H1 (cell line): ENCODE data around the gene MPST. TPM values are rescaled to one million over a fixed set of nuclear protein-coding genes. Genes with fewer than 3 reads are reported as not detected.

Source experiments
- CTCF ChIA-PET: fragments of 300-600 bp; sonication (Branson Sonifier 250); formaldehyde crosslinking; loops from one replicate; lab custom pipeline; 2021; ENCODE audit not compliant: partially characterized antibody; lab: Charles Lee
- POLR2A ChIA-PET: fragments of 300-600 bp; sonication (Branson Sonifier 250); formaldehyde crosslinking; loops from one replicate; lab custom pipeline; 2021; ENCODE audit warnings: inconsistent platforms; ENCODE audit not compliant: partially characterized antibody; lab: Charles Lee
- DNase-seq, 2 experiments: peaks; one replicate each; pipeline versions ENCODE4 v3.0.0 to v3.0.0-alpha.2; 2010 to 2022; ENCODE audit warnings: low spot score in 2 of 2, low read depth in 1 of 2, mixed read lengths in 1 of 2
- FAIRE-seq: peaks from 2 replicates; lab custom pipeline; 2011; peaks lifted over from hg19 to GRCh38; lab: Jason Lieb, UNC
- H2AFZ ChIP-seq: 2 replicates; pipeline ENCODE4 v1.8.1; 2012; ENCODE audit warnings: low read length, inconsistent platforms
- H2AK5ac ChIP-seq: 2 replicates; pipeline ENCODE4 v1.6.1; 2013; ENCODE audit warnings: low read depth, low read length
- H2BK120ac ChIP-seq: replicated peaks from 2 replicates; pipeline ENCODE3; 2013; ENCODE audit warnings: low read depth, low read length, inconsistent platforms
- H2BK12ac ChIP-seq: 2 replicates; pipeline ENCODE4 v1.6.1; 2013; ENCODE audit warnings: low read depth, low read length
- H2BK15ac ChIP-seq: 2 replicates; pipeline ENCODE4 v1.6.1; 2013; ENCODE audit warnings: low read length
- H2BK20ac ChIP-seq: 2 replicates; pipeline ENCODE4 v1.6.1; 2013; ENCODE audit warnings: low read length
- H2BK5ac ChIP-seq: 2 replicates; pipeline ENCODE4 v1.6.1; 2013; ENCODE audit warnings: low read depth, low read length
- H3K14ac ChIP-seq: 2 replicates; pipeline ENCODE4 v1.6.1; 2013; ENCODE audit warnings: inconsistent platforms; ENCODE audit not compliant: insufficient read length
- H3K18ac ChIP-seq: 2 replicates; pipeline ENCODE4 v1.6.1; 2013; ENCODE audit warnings: low read length; ENCODE audit errors: extremely low read depth
- H3K23ac ChIP-seq: 2 replicates; pipeline ENCODE4 v1.6.1; 2013; ENCODE audit warnings: inconsistent platforms; ENCODE audit not compliant: insufficient read length
- H3K23me2 ChIP-seq: 2 replicates; pipeline ENCODE4 v1.6.1; 2013; ENCODE audit warnings: low read depth, low read length
- H3K27ac ChIP-seq: 2 replicates; pipeline ENCODE4 v1.6.1; 2011; ENCODE audit warnings: low read depth, low read length, inconsistent platforms
- H3K27me3 ChIP-seq, 4 experiments: replicated peaks in 1 of 4; 1 replicate in 1 of 4; 2 replicates in 3 of 4; pipeline versions ENCODE4 v1.6.1 to v1.8.1; 2011 to 2013; ENCODE audit warnings: low read length in 3 of 4, mild to moderate bottlenecking in 3 of 4, inconsistent platforms in 2 of 4, mixed read lengths in 2 of 4, moderate library complexity in 1 of 4; ENCODE audit not compliant: control insufficient read depth in 3 of 4, insufficient read depth in 3 of 4; ENCODE audit errors: extremely low read depth in 1 of 4
- H3K36me3 ChIP-seq, 4 experiments: 2 replicates each; pipeline versions ENCODE4 v1.6.1 to v1.8.1; 2011 to 2013; ENCODE audit warnings: mild to moderate bottlenecking in 4 of 4, low read length in 3 of 4, moderate library complexity in 2 of 4, control low read depth in 1 of 4, inconsistent platforms in 1 of 4; ENCODE audit not compliant: insufficient read depth in 4 of 4, control insufficient read depth in 2 of 4
- H3K4ac ChIP-seq: replicated peaks from 2 replicates; pipeline ENCODE3; 2013; ENCODE audit warnings: low read length, low read depth, mixed read lengths, inconsistent platforms; ENCODE audit not compliant: insufficient read length
- H3K4me1 ChIP-seq, 4 experiments: replicated peaks in 1 of 4; 1 replicate in 1 of 4; 2 replicates in 3 of 4; pipeline versions ENCODE4 v1.6.1 to v1.8.1; 2011 to 2013; ENCODE audit warnings: low read length in 3 of 4, inconsistent platforms in 2 of 4, mixed read lengths in 1 of 4; ENCODE audit not compliant: insufficient read depth in 4 of 4, control insufficient read depth in 3 of 4
- H3K4me2 ChIP-seq, 2 experiments: 2 replicates each; pipeline versions ENCODE4 v1.6.1 to v1.8.1; 2011 to 2013; ENCODE audit warnings: low read depth in 2 of 2, low read length in 2 of 2, control low read depth in 1 of 2, inconsistent platforms in 1 of 2, mild to moderate bottlenecking in 1 of 2; ENCODE audit not compliant: insufficient read depth in 1 of 2
- H3K4me3 ChIP-seq, 4 experiments: fragments of 200-600, 300-600 bp in 1 of 4; sonication (generic), shearing (Covaris generic), sonication (Bioruptor Twin) in 1 of 4; 2 replicates each; pipeline versions ENCODE4 v1.5.1 to v1.8.1; 2011 to 2016; ENCODE audit warnings: low read length in 4 of 4, low read depth in 3 of 4, control low read depth in 2 of 4, inconsistent platforms in 2 of 4, mild to moderate bottlenecking in 2 of 4, mixed read lengths in 1 of 4, moderate library complexity in 1 of 4; ENCODE audit not compliant: insufficient read depth in 2 of 4; ENCODE audit errors: extremely low read depth in 1 of 4
- H3K56ac ChIP-seq: replicated peaks from 2 replicates; pipeline ENCODE3; 2013; ENCODE audit warnings: low read depth, mild to moderate bottlenecking, mixed read lengths, low read length, inconsistent platforms; ENCODE audit not compliant: insufficient read length
- H3K79me1 ChIP-seq: 2 replicates; pipeline ENCODE4 v1.6.1; 2013; ENCODE audit warnings: low read depth, low read length, control low read depth
- H3K79me2 ChIP-seq, 2 experiments: 2 replicates each; pipeline versions ENCODE4 v1.6.1 to v1.8.1; 2012 to 2013; ENCODE audit warnings: low read length in 2 of 2, mild to moderate bottlenecking in 2 of 2, inconsistent platforms in 1 of 2; ENCODE audit not compliant: insufficient read depth in 2 of 2, control insufficient read depth in 1 of 2
- H3K9ac ChIP-seq, 4 experiments: replicated peaks in 1 of 4; 1 replicate in 1 of 4; 2 replicates in 3 of 4; pipeline versions ENCODE4 v1.6.1 to v1.8.1; 2011 to 2013; ENCODE audit warnings: low read depth in 3 of 4, low read length in 3 of 4, control low read depth in 2 of 4, mild to moderate bottlenecking in 2 of 4, moderate library complexity in 2 of 4, inconsistent platforms in 1 of 4; ENCODE audit errors: extremely low read depth in 1 of 4
- H3K9me3 ChIP-seq, 2 experiments: 2 replicates each; pipeline versions ENCODE4 v1.6.1 to v1.8.1; 2012 to 2013; ENCODE audit warnings: mild to moderate bottlenecking in 2 of 2, moderate library complexity in 2 of 2, control low read depth in 1 of 2, inconsistent platforms in 1 of 2, low read depth in 1 of 2, low read length in 1 of 2, mixed read lengths in 1 of 2; ENCODE audit not compliant: insufficient read depth in 2 of 2
- H4K20me1 ChIP-seq, 2 experiments: replicated peaks in 1 of 2; 2 replicates each; pipeline versions ENCODE3 to v1.8.1; 2011 to 2013; ENCODE audit warnings: inconsistent platforms in 2 of 2, low read length in 2 of 2, mild to moderate bottlenecking in 1 of 2; ENCODE audit not compliant: insufficient read depth in 2 of 2, control insufficient read depth in 1 of 2
- H4K5ac ChIP-seq: 2 replicates; pipeline ENCODE4 v1.6.1; 2013; ENCODE audit warnings: low read length, low read depth, mixed read lengths, inconsistent platforms; ENCODE audit not compliant: insufficient read length
- H4K8ac ChIP-seq: 2 replicates; pipeline ENCODE4 v1.8.0; 2013; ENCODE audit warnings: mild to moderate bottlenecking, moderate library complexity, low read length, inconsistent platforms; ENCODE audit not compliant: insufficient read depth; ENCODE audit errors: extremely low read depth
- H4K91ac ChIP-seq: replicated peaks from 2 replicates; pipeline ENCODE3; 2013; ENCODE audit warnings: low read length, mixed read lengths, inconsistent platforms; ENCODE audit not compliant: insufficient read length
- JUND ChIP-seq: IDR thresholded peaks from 2 replicates; pipeline ENCODE4 v1.6.1; 2011; ENCODE audit warnings: mild to moderate bottlenecking, improper control_type of control experiment, low read length
- RAD21 ChIP-seq, 2 experiments: IDR thresholded peaks in 1 of 2; conservative IDR thresholded peaks in 1 of 2; 2 replicates each; pipeline ENCODE4 v1.6.1; 2011; ENCODE audit warnings: low read depth in 2 of 2, low read length in 2 of 2, improper control_type of control experiment in 1 of 2, inconsistent platforms in 1 of 2, mild to moderate bottlenecking in 1 of 2, moderate library complexity in 1 of 2
- RBBP5 ChIP-seq: IDR thresholded peaks from 2 replicates; pipeline ENCODE4 v1.7.1; 2012; ENCODE audit warnings: low read depth, mild to moderate bottlenecking, inconsistent platforms, low read length, moderate library complexity, borderline replicate concordance
- RXRA ChIP-seq: IDR thresholded peaks from 2 replicates; pipeline ENCODE4 v1.6.1; 2011; ENCODE audit warnings: low read depth, mild to moderate bottlenecking, low read length, moderate library complexity; ENCODE audit not compliant: insufficient read depth
- SP1 ChIP-seq: IDR thresholded peaks from 2 replicates; pipeline ENCODE4 v1.6.1; 2011; ENCODE audit warnings: low read depth, low read length
- SUZ12 ChIP-seq: fragments of 200-600 bp; sonication (generic); IDR thresholded peaks from 2 replicates; pipeline ENCODE4 v1.6.1; 2012; ENCODE audit warnings: mild to moderate bottlenecking, inconsistent platforms, low read length, moderate library complexity, mixed read lengths
- TAF7 ChIP-seq: optimal IDR thresholded peaks from 2 replicates; pipeline ENCODE3; 2011; ENCODE audit warnings: low read depth, mild to moderate bottlenecking, inconsistent platforms, low read length, moderate library complexity, borderline replicate concordance
- WGBS, 2 experiments: shearing (Covaris generic) in 1 of 2; methylation state at CpG; one replicate each; pipeline versions ENCODE4 v1.1.6 to v1.1.7; 2013 to 2015; ENCODE audit warnings: low lambda C conversion rate in 2 of 2, mixed read lengths in 2 of 2, inconsistent platforms in 1 of 2, low coverage in 1 of 2, missing lambda C conversion rate in 1 of 2; ENCODE audit not compliant: insufficient replicate concordance in 2 of 2, insufficient coverage in 1 of 2, insufficient read length in 1 of 2; ENCODE audit errors: extremely low coverage in 1 of 2, missing lambda C conversion rate in 1 of 2; 5-methylcytosine and 5-hydroxymethylcytosine counted together
- polyA plus RNA-seq, 7 experiments: library from polyadenylated mRNA; depleted of rRNA in 3 of 7; stranded (reverse) in 5 of 7; unstranded in 2 of 7; fragments of >200 nt in 5 of 7; fragments of 200-250 nt in 2 of 7; gene quantifications; 1 replicate in 5 of 7; 2 replicates in 1 of 7; 4 replicates in 1 of 7; pipeline versions ENCODE4 v1.2.1 to v1.2.3, GENCODE V29; 2011 to 2013; ENCODE audit warnings: missing spikeins in 2 of 7, mixed read lengths in 2 of 7
- total RNA-seq: library from RNA; stranded (reverse); fragmentation: NEBNext Ultra II Directional; extraction: Animal tissue kit (Norgen Biotek cat#: 25700); gene quantifications from 2 replicates; pipeline ENCODE4 v1.2.1, GENCODE V29; 2021

Gene MPST
- total and polyA plus RNA-seq, 2 of the 8 experiments (the other 6 are each of a cell fraction or from before 2014, with no cell fraction given) = 86.0 to 124 TPM

DNA sequence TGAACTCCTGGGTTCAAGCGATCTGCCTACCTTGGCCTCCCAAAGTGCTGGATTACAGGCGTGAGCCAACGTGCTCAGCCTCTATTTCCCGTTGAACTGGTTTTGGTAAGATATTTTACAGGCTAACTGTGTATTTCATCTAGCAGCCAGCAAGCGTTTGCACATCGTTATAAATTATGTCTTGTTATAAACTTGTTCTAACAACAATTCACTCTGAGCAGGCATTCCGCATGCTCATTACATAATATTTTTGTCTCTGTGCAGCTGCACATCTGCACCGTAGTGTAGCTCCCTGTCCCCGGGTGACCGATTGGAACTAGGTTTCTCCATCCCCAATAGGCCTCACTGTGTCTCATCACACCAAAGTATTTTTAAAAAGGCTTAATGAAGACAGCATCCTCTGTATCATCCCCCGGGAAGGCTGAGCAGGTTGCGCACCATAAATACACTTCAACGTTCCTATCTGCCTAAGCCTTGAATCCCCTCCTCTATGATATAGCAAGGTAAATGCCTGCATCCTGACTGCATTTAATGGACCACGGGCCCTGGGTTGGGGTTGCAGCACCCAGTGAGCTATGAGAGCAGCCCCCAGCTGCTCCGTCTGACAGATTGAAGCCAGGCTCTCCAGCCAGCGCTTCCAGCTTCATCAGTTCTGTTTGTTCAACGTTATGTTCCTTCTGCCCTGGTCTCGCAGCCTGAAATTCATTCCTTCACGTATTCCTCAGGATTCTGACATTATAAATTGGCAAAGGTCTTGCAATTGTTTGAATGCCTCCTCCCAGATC, 48.0 kb upstream of the MPST start:
- Histone ChIP-seq H3K79me2 (no peaks in the 10 kb centered on the region), H3K9me3 (no peaks in the 10 kb centered on the region), H2BK15ac (no peak overlapping the region), H3K27me3 (no peaks in the 10 kb centered on the region; a peak in 1 of 7 replicates), H3K14ac (no peak overlapping the region), H2BK20ac (no peak overlapping the region), H3K79me1 (no peaks in the 10 kb centered on the region), H3K23me2 (no peaks in the 10 kb centered on the region), H3K23ac (no peak overlapping the region), H4K5ac (no peak overlapping the region), H4K20me1 (no peaks in the 10 kb centered on the region), H2BK5ac (no peak overlapping the region), H3K4me2 (no peak overlapping the region), H3K27ac (no peak overlapping the region), H2BK12ac (no peak overlapping the region), H2BK120ac (no peak overlapping the region), H4K8ac (no peak overlapping the region), H3K4ac (no peak overlapping the region), H3K4me3 (no peak overlapping the region), H3K56ac (no peak overlapping the region), H2AK5ac (no peak overlapping the region), H3K18ac (no peak overlapping the region), H3K9ac (no peak overlapping the region), H3K36me3 (no peaks in the 10 kb centered on the region), H2AFZ (no peak overlapping the region), H3K4me1 (no peaks in the 10 kb centered on the region), H4K91ac (no peak overlapping the region)
- WGBS, 2 experiments = 85% methylated on average over 19 of the region's 19 CpGs; no CpG with 5 or more reads in 1 of the 2 experiments
- FAIRE-seq = no peak
- DNase-seq = no peak
- ChIA-PET CTCF (interaction anchor here (1.3 to 2.2 kb wide), 4 partner anchors 13 to 115 kb away, joined by 3 to 7 read pairs (median 3); no protein-coding TSS in a partner anchor), POLR2A (interaction anchor here (1.1 kb wide), 1 partner anchor 44 kb away, joined by 3 read pairs; no protein-coding TSS in a partner anchor)
- TF ChIP-seq TAF7 = no peak
- no peak for TF ChIP-seq RXRA
- no peak for TF ChIP-seq SP1
- no peak for TF ChIP-seq RAD21 (IDR thresholded peaks at IDR 0.05 in 1 of 2, conservative IDR thresholded peaks at IDR 0.05 in 1 of 2; ENCODE audit: low read depth in 2 of 2, low read length in 2 of 2)
- no peak for TF ChIP-seq SUZ12
- no peak for TF ChIP-seq JUND
- no peak for TF ChIP-seq RBBP5
